Ishikawa (cell line): Measurements from ENCODE around the gene MAP2.

Source experiments
- CEBPB ChIP-seq: IDR thresholded peaks from 2 replicates; pipeline ENCODE4 v1.6.1; 2012
- FOXM1 ChIP-seq: IDR thresholded peaks from 2 replicates; pipeline ENCODE4 v1.6.1; 2012; ENCODE audit warnings: low read depth, borderline replicate concordance
- MAX ChIP-seq: IDR thresholded peaks from 2 replicates; pipeline ENCODE4 v1.6.1; 2012
- NFIC ChIP-seq: IDR thresholded peaks from 2 replicates; pipeline ENCODE4 v1.6.1; 2012
- RAD21 ChIP-seq: IDR thresholded peaks from 2 replicates; pipeline ENCODE4 v1.6.1; 2012; ENCODE audit warnings: low read depth
- REST ChIP-seq: IDR thresholded peaks from 2 replicates; pipeline ENCODE4 v1.6.1; 2012; ENCODE audit warnings: low read depth, mild to moderate bottlenecking
- TAF1 ChIP-seq: IDR thresholded peaks from 2 replicates; pipeline ENCODE4 v1.6.1; 2012; ENCODE audit warnings: low read depth, mild to moderate bottlenecking
- USF1 ChIP-seq: IDR thresholded peaks from 2 replicates; pipeline ENCODE4 v1.6.1; 2012
- YY1 ChIP-seq: IDR thresholded peaks from 2 replicates; pipeline ENCODE4 v1.6.1; 2012; ENCODE audit warnings: low read depth

- TF ChIP-seq CEBPB (no peak), TAF1 (no peak), RAD21 (no peak), MAX (no peak), NFIC (no peak), YY1 (no peak), FOXM1 (no peak), REST (no peak), USF1 (no peak)
These were observed 273.2 kb downstream of the MAP2 start for GRCh38 chr2:209696836-209697711.
